A673 (cell line): Measurements from ENCODE around the gene MAP4K4.

Source experiments
- CTCF ChIP-seq: fragments of 300-800, 200-600 bp; sonication (generic); conservative IDR thresholded peaks from 2 replicates; pipeline ENCODE4 v1.5.1; 2017; ENCODE audit warnings: low read depth, mild to moderate bottlenecking, antibody characterized with exemption, low read length, moderate library complexity, mixed read lengths
- EZH2 ChIP-seq: fragments of 200-600 bp; sonication (generic); IDR thresholded peaks from 2 replicates; pipeline ENCODE4 v1.6.1; 2017; ENCODE audit warnings: borderline replicate concordance, low read depth, mild to moderate bottlenecking, mixed read lengths, antibody characterized with exemption, low read length; ENCODE audit not compliant: poor library complexity, severe bottlenecking

- no peak for TF ChIP-seq CTCF
- no peak for TF ChIP-seq EZH2
These were observed 175.0 kb downstream of the MAP4K4 start for GRCh38 chr2:101872480-101872879.
